SK-N-SH treated with all-trans-retinoic acid at 6 μM for 48 hours (cell line): Measurements from ENCODE around the gene EDIL3.

Source experiments
- BACH2 ChIP-seq: fragments of 250-450 bp; sonication (Bioruptor Pico); IDR thresholded peaks from 2 replicates; pipeline ENCODE4 v1.9.0; 2021; ENCODE audit warnings: mild to moderate bottlenecking, borderline replicate concordance
- PATZ1 ChIP-seq: fragments of 250-450 bp; sonication (Bioruptor Pico); IDR thresholded peaks from 2 replicates; pipeline ENCODE4 v1.8.0; 2020; ENCODE audit warnings: mild to moderate bottlenecking, moderate library complexity, borderline replicate concordance
- PPARA ChIP-seq: fragments of 250-450 bp; sonication (Bioruptor Pico); IDR thresholded peaks from 2 replicates; pipeline ENCODE4 v1.5.0; 2020; ENCODE audit warnings: mild to moderate bottlenecking, borderline replicate concordance
- RARB ChIP-seq: fragments of 250-450 bp; sonication (Bioruptor Pico); IDR thresholded peaks from 2 replicates; pipeline ENCODE4 v1.8.0; 2021; ENCODE audit warnings: mild to moderate bottlenecking, moderate library complexity
- ZFP3 ChIP-seq: fragments of 250-450 bp; sonication (Bioruptor Pico); IDR thresholded peaks from 2 replicates; pipeline ENCODE4 v1.5.0; 2020; ENCODE audit warnings: mild to moderate bottlenecking, moderate library complexity
- ZFP30 ChIP-seq: fragments of 450-650 bp; formaldehyde crosslinking; IDR thresholded peaks from 2 replicates; pipeline ENCODE4 v1.5.0; 2022; ENCODE audit warnings: mild to moderate bottlenecking, moderate library complexity

GRCh38 chr5:84032324-84032723, 352.4 kb downstream of the EDIL3 start:
- TF ChIP-seq RARB (CRISPR knock-in tag), result no peak
- no peak for TF ChIP-seq ZFP3
- no peak for TF ChIP-seq BACH2 (CRISPR knock-in tag)
- no peak for TF ChIP-seq PPARA (CRISPR knock-in tag)
- TF ChIP-seq PATZ1 (CRISPR knock-in tag), result no peak
- TF ChIP-seq ZFP30 (CRISPR knock-in tag), result no peak
